ENCODE results near the gene KRT9. TPM values are rescaled to one million over a fixed set of nuclear protein-coding genes. Genes with fewer than 3 reads are reported as not detected.
"Not testable (repeated sequence)": the region's sequence is repeated elsewhere in the genome, so short reads cannot be mapped to it uniquely, and the experiment has no call there.

The KRT9 gene
- total RNA-seq, 4 donors from 2014 or later, result not detected

- no peak for DNase-seq (ENCODE audit: low spot score)
- no peak for ATAC-seq (ENCODE audit: low FRiP score)
- no peak for TF ChIP-seq CTCF (IDR thresholded peaks at IDR 0.05)
Measured at GRCh38 chr17:41617698-41618097, 45.8 kb upstream of the KRT9 start.

- DNase-seq (ENCODE audit: low spot score) (no peak), ATAC-seq (ENCODE audit: low FRiP score) (no peak)
- no peak for TF ChIP-seq CTCF (IDR thresholded peaks at IDR 0.05)
Measured at GRCh38 chr17:41617136-41617535, 45.3 kb upstream of the KRT9 start.

- not testable (repeated sequence) for ATAC-seq (ENCODE audit: low FRiP score); DNase-seq (ENCODE audit: low spot score)
Measured at GRCh38 chr17:41616486-41616885, 44.6 kb upstream of the KRT9 start.

GRCh38 chr17:41615454-41615853 is 43.6 kb upstream of the KRT9 start:
- TF ChIP-seq CTCF (IDR thresholded peaks at IDR 0.05), result no peak
- ATAC-seq (ENCODE audit: low FRiP score) (no peak), DNase-seq (ENCODE audit: low spot score) (no peak)

- ATAC-seq (ENCODE audit: low FRiP score); DNase-seq (ENCODE audit: low spot score): not testable (repeated sequence)
Measured at GRCh38 chr17:41614767-41615166, 42.9 kb upstream of the KRT9 start.

- ATAC-seq (ENCODE audit: low FRiP score), result no peak
- no peak for DNase-seq (ENCODE audit: low spot score)
- no peak for TF ChIP-seq CTCF (IDR thresholded peaks at IDR 0.05)
Measured at GRCh38 chr17:41614098-41614497, 42.2 kb upstream of the KRT9 start.

GRCh38 chr17:41613277-41614082 is 41.6 kb upstream of the KRT9 start:
- TF ChIP-seq CTCF (IDR thresholded peaks at IDR 0.05), result no peak
- ATAC-seq (ENCODE audit: low FRiP score) (no peak), DNase-seq (ENCODE audit: low spot score) (no peak)

- peak; percentile 59 for ATAC-seq (ENCODE audit: low FRiP score)
- DNase-seq (ENCODE audit: low spot score), result not testable (repeated sequence)
Measured at GRCh38 chr17:41612376-41613160, 40.7 kb upstream of the KRT9 start, which contains the start of gene KRT16. Gene KRT16 (minus strand): TSS chr17:41612767. CDS start chr17:41612688, 79 bp downstream.
